Right lobe of liver (tissue), 4 donors: ENCODE data around the gene ADAMTS2.

Experiments
- CTCF ChIP-seq, 4 donors: fragments of 200-600 bp in 3 of 4; fragments of 450-650 bp in 1 of 4; IDR thresholded peaks; one replicate each; pipeline versions ENCODE4 v1.5.1 to v1.8.0; 2016 to 2022; ENCODE audit warnings: antibody characterized with exemption in 4 of 4, mild to moderate bottlenecking in 2 of 4
- POLR2A ChIP-seq: fragments of 450-650 bp; IDR thresholded peaks from one replicate; pipeline ENCODE4 v1.6.1; 2017; ENCODE audit warnings: antibody characterized with exemption, mild to moderate bottlenecking
- donor health status: DM: no; HTN: no; CAD: no.
- donor health status: DM: no; HTN: no; CAD: no.
- donor health status: DM: no; HTN: yes; CAD: no.

- TF ChIP-seq CTCF (IDR thresholded peaks at IDR 0.05) (no peak), POLR2A (no peak)
Measured at GRCh38 chr5:179219661-179220620, 125.3 kb downstream of the ADAMTS2 start.
